ENCODE results near the gene LRP1B.

DNA sequence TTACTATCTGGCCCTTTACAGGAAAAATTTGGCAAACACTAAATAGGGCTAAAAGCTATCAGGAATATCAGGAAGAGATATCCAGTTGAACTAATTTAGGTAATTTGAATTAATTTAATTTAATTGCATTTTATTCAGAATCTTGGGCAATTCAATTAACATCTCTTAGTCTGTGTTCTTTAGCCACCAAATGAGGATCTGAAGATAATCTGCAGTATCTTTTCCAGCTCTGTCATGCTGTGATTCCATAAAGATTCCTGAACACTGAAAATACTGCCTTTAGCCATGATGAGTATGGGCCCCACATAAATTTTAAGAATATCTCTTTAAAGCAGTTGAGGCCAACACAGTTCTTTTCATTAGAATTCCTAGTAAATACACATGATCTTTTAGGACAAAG lies 1679.5 kb downstream of the LRP1B start:
- TF ChIP-seq POLR2A (IDR thresholded peaks at IDR 0.05; ENCODE audit: control extremely low read depth in 1 of 2, low read depth in 2 of 2, low read length in 2 of 2) (no peak), SRF (IDR thresholded peaks at IDR 0.05; ENCODE audit: low read depth, low read length) (no peak), GABPA (IDR thresholded peaks at IDR 0.05; ENCODE audit: borderline replicate concordance, insufficient read depth, low read length) (no peak), NRF1 (IDR thresholded peaks at IDR 0.05; ENCODE audit: low read depth, low read length) (no peak), POU5F1 (IDR thresholded peaks at IDR 0.05; ENCODE audit: low read depth, low read length) (no peak), POLR2AphosphoS5 (IDR thresholded peaks at IDR 0.05; ENCODE audit: low read depth, low read length) (no peak), CEBPB (IDR thresholded peaks at IDR 0.05; ENCODE audit: low read depth, low read length) (no peak), JUN (IDR thresholded peaks at IDR 0.05; ENCODE audit: low read depth, low read length) (no peak), ZNF274 (IDR thresholded peaks at IDR 0.05; ENCODE audit: borderline replicate concordance, extremely low read depth, low read length) (no peak), YY1 (IDR thresholded peaks at IDR 0.05; ENCODE audit: low read depth, low read length) (no peak), TCF12 (IDR thresholded peaks at IDR 0.05; ENCODE audit: low read depth, low read length) (no peak)
- TF ChIP-seq, protein P1, sequence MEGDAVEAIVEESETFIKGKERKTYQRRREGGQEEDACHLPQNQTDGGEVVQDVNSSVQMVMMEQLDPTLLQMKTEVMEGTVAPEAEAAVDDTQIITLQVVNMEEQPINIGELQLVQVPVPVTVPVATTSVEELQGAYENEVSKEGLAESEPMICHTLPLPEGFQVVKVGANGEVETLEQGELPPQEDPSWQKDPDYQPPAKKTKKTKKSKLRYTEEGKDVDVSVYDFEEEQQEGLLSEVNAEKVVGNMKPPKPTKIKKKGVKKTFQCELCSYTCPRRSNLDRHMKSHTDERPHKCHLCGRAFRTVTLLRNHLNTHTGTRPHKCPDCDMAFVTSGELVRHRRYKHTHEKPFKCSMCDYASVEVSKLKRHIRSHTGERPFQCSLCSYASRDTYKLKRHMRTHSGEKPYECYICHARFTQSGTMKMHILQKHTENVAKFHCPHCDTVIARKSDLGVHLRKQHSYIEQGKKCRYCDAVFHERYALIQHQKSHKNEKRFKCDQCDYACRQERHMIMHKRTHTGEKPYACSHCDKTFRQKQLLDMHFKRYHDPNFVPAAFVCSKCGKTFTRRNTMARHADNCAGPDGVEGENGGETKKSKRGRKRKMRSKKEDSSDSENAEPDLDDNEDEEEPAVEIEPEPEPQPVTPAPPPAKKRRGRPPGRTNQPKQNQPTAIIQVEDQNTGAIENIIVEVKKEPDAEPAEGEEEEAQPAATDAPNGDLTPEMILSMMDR (IDR thresholded peaks at IDR 0.05; ENCODE audit: control extremely low read depth in 1 of 3, insufficient read depth in 1 of 3, low read depth in 1 of 3, low read length in 3 of 3): no peak
- TF ChIP-seq, protein P2, sequence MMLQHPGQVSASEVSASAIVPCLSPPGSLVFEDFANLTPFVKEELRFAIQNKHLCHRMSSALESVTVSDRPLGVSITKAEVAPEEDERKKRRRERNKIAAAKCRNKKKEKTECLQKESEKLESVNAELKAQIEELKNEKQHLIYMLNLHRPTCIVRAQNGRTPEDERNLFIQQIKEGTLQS (IDR thresholded peaks at IDR 0.05; ENCODE audit: insufficient read depth, low read depth, low read length): no peak

All from H1 (cell line).